BJ (cell line): Measurements from ENCODE around the gene ROR2. TPM values are rescaled to one million over a fixed set of nuclear protein-coding genes. Genes with fewer than 3 reads are reported as not detected.

ENCODE experiments used
- CTCF ChIA-PET: fragments of 350-600 bp; formaldehyde crosslinking; extraction: SDS; loops from one replicate; lab custom pipeline; 2021; ENCODE audit warnings: antibody characterized with exemption, inconsistent platforms; lab: Yijun Ruan, JAX
- POLR2A ChIA-PET: fragments of 300-600 bp; sonication (Branson Sonifier 250); formaldehyde crosslinking; extraction: SDS; loops from one replicate; lab custom pipeline; 2021; ENCODE audit warnings: antibody characterized with exemption; lab: Charles Lee
- DNase-seq: peaks from one replicate; pipeline ENCODE4 v3.0.0-alpha.2; 2011; ENCODE audit warnings: low read depth
- H3K27me3 ChIP-seq: 2 replicates; pipeline ENCODE4 v1.6.0; 2011; ENCODE audit warnings: low read length; ENCODE audit not compliant: control insufficient read depth, insufficient read depth
- H3K36me3 ChIP-seq: 2 replicates; pipeline ENCODE4 v1.5.1; 2011; ENCODE audit warnings: low read length; ENCODE audit not compliant: control insufficient read depth, insufficient read depth
- H3K4me3 ChIP-seq: 2 replicates; pipeline ENCODE4 v1.5.1; 2011; ENCODE audit warnings: low read depth, mild to moderate bottlenecking, control low read depth, low read length
- polyA plus RNA-seq: library from polyadenylated mRNA; depleted of rRNA; stranded (reverse); fragments of >200 nt; gene quantifications from 2 replicates; pipeline ENCODE4 v1.2.3, GENCODE V29; 2011
- TF ChIP-seq, protein P1 (sequence below): IDR thresholded peaks from 2 replicates; pipeline ENCODE4 v1.5.1; 2011; ENCODE audit warnings: low read depth, mild to moderate bottlenecking, control low read depth, inconsistent platforms, low read length, moderate library complexity; ENCODE audit not compliant: insufficient read depth

Gene ROR2
- polyA plus RNA-seq, 1 experiment = 1.1 TPM

GRCh38 chr9:91661451-91661850 is 288.6 kb downstream of the ROR2 start:
- Histone ChIP-seq H3K27me3 (peaks cover 5% of the 10 kb centered on the region), H3K36me3 (no peaks in the 10 kb centered on the region), H3K4me3 (no peak overlapping the region)
- no peak for DNase-seq
- POLR2A ChIA-PET = no interaction called here
- TF ChIP-seq, protein P1, sequence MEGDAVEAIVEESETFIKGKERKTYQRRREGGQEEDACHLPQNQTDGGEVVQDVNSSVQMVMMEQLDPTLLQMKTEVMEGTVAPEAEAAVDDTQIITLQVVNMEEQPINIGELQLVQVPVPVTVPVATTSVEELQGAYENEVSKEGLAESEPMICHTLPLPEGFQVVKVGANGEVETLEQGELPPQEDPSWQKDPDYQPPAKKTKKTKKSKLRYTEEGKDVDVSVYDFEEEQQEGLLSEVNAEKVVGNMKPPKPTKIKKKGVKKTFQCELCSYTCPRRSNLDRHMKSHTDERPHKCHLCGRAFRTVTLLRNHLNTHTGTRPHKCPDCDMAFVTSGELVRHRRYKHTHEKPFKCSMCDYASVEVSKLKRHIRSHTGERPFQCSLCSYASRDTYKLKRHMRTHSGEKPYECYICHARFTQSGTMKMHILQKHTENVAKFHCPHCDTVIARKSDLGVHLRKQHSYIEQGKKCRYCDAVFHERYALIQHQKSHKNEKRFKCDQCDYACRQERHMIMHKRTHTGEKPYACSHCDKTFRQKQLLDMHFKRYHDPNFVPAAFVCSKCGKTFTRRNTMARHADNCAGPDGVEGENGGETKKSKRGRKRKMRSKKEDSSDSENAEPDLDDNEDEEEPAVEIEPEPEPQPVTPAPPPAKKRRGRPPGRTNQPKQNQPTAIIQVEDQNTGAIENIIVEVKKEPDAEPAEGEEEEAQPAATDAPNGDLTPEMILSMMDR = no peak
- CTCF ChIA-PET = interaction anchor here (1.0 kb wide), 1 partner anchor 11 kb away, joined by 3 read pairs; no protein-coding TSS in a partner anchor

GRCh38 chr9:91660521-91660920 is 289.5 kb downstream of the ROR2 start:
- CTCF ChIA-PET = interaction anchor here (0.9 to 2.1 kb wide), 10 partner anchors 8 to 747 kb away, joined by 3 to 11 read pairs (median 6); no protein-coding TSS in a partner anchor
- TF ChIP-seq, protein P1 = no peak
- no peak overlapping the region for H3K4me3 ChIP-seq

GRCh38 chr9:91659529-91660495 is 290.2 kb downstream of the ROR2 start:
- CTCF ChIA-PET = interaction anchor here (0.8 to 2.1 kb wide), 17 partner anchors 9 to 746 kb away, joined by 3 to 11 read pairs (median 3); no protein-coding TSS in a partner anchor
- POLR2A ChIA-PET = no interaction called here
- H3K36me3 ChIP-seq = no peaks in the 10 kb centered on the region
- H3K4me3 ChIP-seq = no peak overlapping the region
- TF ChIP-seq, protein P1 = peak; percentile 77
- peaks cover 5% of the 10 kb centered on the region for H3K27me3 ChIP-seq
- no peak for DNase-seq

More at GRCh38 chr9:91660521-91660920, 289.5 kb downstream of the ROR2 start:
- DNase-seq = no peak
- H3K27me3 ChIP-seq = peaks cover 5% of the 10 kb centered on the region
- POLR2A ChIA-PET = no interaction called here
- no peaks in the 10 kb centered on the region for H3K36me3 ChIP-seq

GRCh38 chr9:91658513-91659105 is 291.4 kb downstream of the ROR2 start:
- Histone ChIP-seq H3K4me3 (no peak overlapping the region), H3K36me3 (no peaks in the 10 kb centered on the region), H3K27me3 (peaks cover 5% of the 10 kb centered on the region)
- DNase-seq = no peak
- ChIA-PET POLR2A (no interaction called here), CTCF (interaction anchor here (1.1 to 2.1 kb wide), 7 partner anchors 13 to 743 kb away, joined by 3 to 11 read pairs (median 3); no protein-coding TSS in a partner anchor)
- TF ChIP-seq, protein P1 = no peak

DNA sequence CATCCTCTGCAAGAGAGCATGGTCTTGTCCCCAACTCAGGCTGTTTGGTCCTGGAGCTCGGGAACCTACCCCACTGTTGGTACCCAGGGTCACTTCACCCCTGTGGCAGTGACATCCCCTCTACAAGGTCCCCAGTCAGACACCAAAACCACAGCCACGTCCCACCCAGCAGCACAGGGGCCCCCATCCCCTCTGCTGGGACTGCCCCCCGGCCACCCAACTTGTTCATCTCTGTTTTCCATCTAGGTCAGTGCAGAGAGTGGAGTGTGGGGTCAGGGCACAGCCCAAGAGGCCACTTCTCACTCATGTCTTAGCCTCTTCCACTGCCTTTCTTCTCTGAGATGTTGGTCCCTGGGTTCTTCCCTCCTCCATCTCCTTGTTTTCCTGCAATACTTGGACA is 292.5 kb downstream of the ROR2 start:
- Histone ChIP-seq H3K4me3 (no peak overlapping the region), H3K27me3 (peaks cover 2% of the 10 kb centered on the region), H3K36me3 (no peaks in the 10 kb centered on the region)
- ChIA-PET POLR2A (no interaction called here), CTCF (interaction anchor here (0.6 to 1.1 kb wide), 2 partner anchors 14 to 1283 kb away, joined by 4 read pairs; no protein-coding TSS in a partner anchor)
- DNase-seq = no peak
- TF ChIP-seq, protein P1 = no peak
